HL-60 (cell line): ENCODE results near the gene CD276.

ENCODE experiments used
- DNase-seq, 2 experiments: peaks; one replicate each; pipeline ENCODE4 v3.0.0-alpha.2; 2010 to 2020; ENCODE audit warnings: low read depth in 1 of 2, low spot score in 1 of 2
- H3K27ac ChIP-seq: fragments of 250-450 bp; sonication (Bioruptor Pico); replicated peaks from 2 replicates; pipeline ENCODE4 v1.5.1; 2020; ENCODE audit warnings: mild to moderate bottlenecking, moderate library complexity
- H3K27me3 ChIP-seq: fragments of 250-450 bp; sonication (Bioruptor Pico); 2 replicates; pipeline ENCODE4 v1.5.1; 2021; ENCODE audit warnings: mild to moderate bottlenecking, moderate library complexity; ENCODE audit not compliant: insufficient read depth, poor library complexity, severe bottlenecking
- H3K4me3 ChIP-seq: replicated peaks from 2 replicates; pipeline ENCODE4 v1.5.1; 2011; ENCODE audit warnings: mild to moderate bottlenecking, control low read depth, low read length; ENCODE audit not compliant: insufficient read depth
- CTCF ChIP-seq: IDR thresholded peaks from one replicate; pipeline ENCODE4 v1.5.1; 2011; ENCODE audit warnings: low read length, control low read depth, inconsistent platforms; ENCODE audit not compliant: insufficient read depth
- GABPA ChIP-seq: IDR thresholded peaks from 2 replicates; pipeline ENCODE4 v1.6.1; 2012; ENCODE audit warnings: low read depth
- POLR2AphosphoS5 ChIP-seq: IDR thresholded peaks from 2 replicates; pipeline ENCODE4 v1.6.1; 2012; ENCODE audit warnings: low read depth
- SPI1 ChIP-seq: IDR thresholded peaks from 2 replicates; pipeline ENCODE4 v1.6.1; 2012; ENCODE audit warnings: low read depth, mild to moderate bottlenecking, borderline replicate concordance
- TF ChIP-seq, protein P1 (sequence below): IDR thresholded peaks from 2 replicates; pipeline ENCODE4 v1.6.1; 2012; ENCODE audit warnings: low read depth; ENCODE audit not compliant: insufficient replicate concordance

CD276 gene

GRCh38 chr15:73751511-73751898 lies 67.3 kb downstream of the CD276 start:
- no peak for TF ChIP-seq SPI1
- TF ChIP-seq GABPA, result no peak
- TF ChIP-seq POLR2AphosphoS5, result no peak
- no peak for TF ChIP-seq CTCF
- TF ChIP-seq, protein P1, sequence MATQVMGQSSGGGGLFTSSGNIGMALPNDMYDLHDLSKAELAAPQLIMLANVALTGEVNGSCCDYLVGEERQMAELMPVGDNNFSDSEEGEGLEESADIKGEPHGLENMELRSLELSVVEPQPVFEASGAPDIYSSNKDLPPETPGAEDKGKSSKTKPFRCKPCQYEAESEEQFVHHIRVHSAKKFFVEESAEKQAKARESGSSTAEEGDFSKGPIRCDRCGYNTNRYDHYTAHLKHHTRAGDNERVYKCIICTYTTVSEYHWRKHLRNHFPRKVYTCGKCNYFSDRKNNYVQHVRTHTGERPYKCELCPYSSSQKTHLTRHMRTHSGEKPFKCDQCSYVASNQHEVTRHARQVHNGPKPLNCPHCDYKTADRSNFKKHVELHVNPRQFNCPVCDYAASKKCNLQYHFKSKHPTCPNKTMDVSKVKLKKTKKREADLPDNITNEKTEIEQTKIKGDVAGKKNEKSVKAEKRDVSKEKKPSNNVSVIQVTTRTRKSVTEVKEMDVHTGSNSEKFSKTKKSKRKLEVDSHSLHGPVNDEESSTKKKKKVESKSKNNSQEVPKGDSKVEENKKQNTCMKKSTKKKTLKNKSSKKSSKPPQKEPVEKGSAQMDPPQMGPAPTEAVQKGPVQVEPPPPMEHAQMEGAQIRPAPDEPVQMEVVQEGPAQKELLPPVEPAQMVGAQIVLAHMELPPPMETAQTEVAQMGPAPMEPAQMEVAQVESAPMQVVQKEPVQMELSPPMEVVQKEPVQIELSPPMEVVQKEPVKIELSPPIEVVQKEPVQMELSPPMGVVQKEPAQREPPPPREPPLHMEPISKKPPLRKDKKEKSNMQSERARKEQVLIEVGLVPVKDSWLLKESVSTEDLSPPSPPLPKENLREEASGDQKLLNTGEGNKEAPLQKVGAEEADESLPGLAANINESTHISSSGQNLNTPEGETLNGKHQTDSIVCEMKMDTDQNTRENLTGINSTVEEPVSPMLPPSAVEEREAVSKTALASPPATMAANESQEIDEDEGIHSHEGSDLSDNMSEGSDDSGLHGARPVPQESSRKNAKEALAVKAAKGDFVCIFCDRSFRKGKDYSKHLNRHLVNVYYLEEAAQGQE, result no peak
- no peak overlapping the region for H3K27ac ChIP-seq
- no peak overlapping the region for H3K4me3 ChIP-seq
- peaks cover 30% of the 10 kb centered on the region for H3K27me3 ChIP-seq
- DNase-seq, result no peak

DNA sequence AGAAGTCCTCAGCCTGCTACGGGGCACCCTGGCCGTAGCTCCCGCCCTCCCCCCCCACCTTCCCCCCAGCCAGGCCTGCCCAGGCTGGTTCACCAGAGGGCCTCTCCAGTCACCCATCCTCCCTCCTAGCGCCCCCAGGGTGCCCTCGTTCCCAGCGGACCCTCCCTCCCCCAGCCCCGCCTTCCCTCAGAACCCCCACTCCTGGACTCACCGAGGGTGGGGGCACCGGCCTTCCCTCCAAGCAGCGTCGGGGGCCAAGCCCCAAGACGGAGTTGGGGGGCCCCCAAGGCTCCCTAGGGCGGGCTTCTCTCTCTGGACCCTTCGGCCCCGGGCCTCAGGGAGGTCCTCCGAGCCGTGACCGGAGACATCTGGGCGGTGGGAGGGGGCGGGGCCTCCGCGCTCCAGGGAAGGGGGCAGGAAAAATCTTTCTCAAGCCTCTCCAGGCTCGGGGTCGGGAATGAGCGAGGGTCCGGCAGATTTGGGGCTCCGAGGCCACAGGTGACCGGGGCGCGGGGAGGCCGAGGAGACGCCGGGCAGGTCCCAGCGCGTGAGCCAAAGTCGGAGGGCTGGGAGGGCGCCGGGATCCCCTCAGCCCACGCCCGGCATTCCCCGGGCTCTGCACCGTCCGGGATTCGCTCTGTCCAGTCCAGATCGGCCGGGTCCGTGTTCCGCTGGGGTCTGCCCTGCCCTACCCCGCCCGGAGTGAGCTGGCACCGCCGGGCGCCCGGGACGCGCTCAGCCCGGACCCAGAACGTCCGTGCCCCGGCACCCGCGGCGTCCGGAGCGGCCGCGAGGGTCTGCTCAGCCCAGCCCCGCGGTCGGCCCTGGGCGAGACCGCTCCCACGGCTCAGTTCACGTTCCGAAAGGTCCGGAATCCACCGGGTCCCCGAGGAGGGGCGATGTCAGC lies 68.0 kb downstream of the CD276 start:
- H3K27ac ChIP-seq, result no peak overlapping the region
- no peak overlapping the region for H3K4me3 ChIP-seq
- no peak for TF ChIP-seq CTCF
- TF ChIP-seq, protein P1, result no peak
- TF ChIP-seq POLR2AphosphoS5, result no peak
- no peak for TF ChIP-seq SPI1
- TF ChIP-seq GABPA, result no peak
- peaks cover 30% of the 10 kb centered on the region for H3K27me3 ChIP-seq
- DNase-seq, result no peak

GRCh38 chr15:73752806-73753193 lies 68.6 kb downstream of the CD276 start:
- TF ChIP-seq GABPA, result no peak
- no peak for TF ChIP-seq SPI1
- TF ChIP-seq POLR2AphosphoS5, result no peak
- TF ChIP-seq, protein P1, result no peak
- no peak for TF ChIP-seq CTCF
- H3K4me3 ChIP-seq, result no peak overlapping the region
- peaks cover 30% of the 10 kb centered on the region for H3K27me3 ChIP-seq
- H3K27ac ChIP-seq, result no peak overlapping the region
- DNase-seq, result no peak
